ENCODE measurements around the gene CALCR.
A peak's percentile ranks its signal among the peaks of the same experiment; 100 is the strongest.

CALCR gene

GRCh38 chr7:93562106-93562505, 12.4 kb downstream of the CALCR start:
- H3K4me1 ChIP-seq (ENCODE audit: control insufficient read depth, insufficient read depth, low read length), result 0 out of 2 replicates have a peak, but pooled peaks cover 4% of the 10 kb centered on the region
- no peaks in the 10 kb centered on the region for H3K9me3 ChIP-seq (ENCODE audit: control insufficient read depth, insufficient read depth, low read depth, low read length)
- H3K27ac ChIP-seq (ENCODE audit: extremely low read depth, low read depth, low read length), result no peak overlapping the region
- no peak overlapping the region for H3K4me3 ChIP-seq (ENCODE audit: low read depth, low read length)
- H3K36me3 ChIP-seq (ENCODE audit: control insufficient read depth in 2 of 2, insufficient read depth in 1 of 2, low read length in 2 of 2), result no peaks in the 10 kb centered on the region
- POLR2A ChIA-PET, result no interaction called here
- TF ChIP-seq ZNF513 (tag by site-specific recombination; IDR thresholded peaks at IDR 0.05) (no peak), ZNF510 (tag by site-specific recombination; IDR thresholded peaks at IDR 0.05; ENCODE audit: insufficient replicate concordance) (no peak)
- CTCF ChIA-PET, result interaction anchor here (1.2 kb wide), 2 partner anchors 12 to 317 kb away, joined by 3 to 4 read pairs; no protein-coding TSS in a partner anchor

GRCh38 chr7:93559639-93560491, 14.7 kb downstream of the CALCR start:
- no peak overlapping the region for H3K4me3 ChIP-seq (ENCODE audit: low read depth, low read length)
- no peak overlapping the region for H3K27ac ChIP-seq (ENCODE audit: extremely low read depth, low read depth, low read length)
- H3K4me1 ChIP-seq (ENCODE audit: control insufficient read depth, insufficient read depth, low read length), result 0 out of 2 replicates have a peak, but pooled peaks cover 4% of the 10 kb centered on the region
- H3K9me3 ChIP-seq (ENCODE audit: control insufficient read depth, insufficient read depth, low read depth, low read length), result no peaks in the 10 kb centered on the region
- CTCF ChIA-PET, result interaction anchor here (0.6 to 1.8 kb wide), 3 partner anchors 9 to 70 kb away, joined by 4 to 8 read pairs (median 5); no protein-coding TSS in a partner anchor
- H3K36me3 ChIP-seq (ENCODE audit: control insufficient read depth in 2 of 2, insufficient read depth in 1 of 2, low read length in 2 of 2), result no peaks in the 10 kb centered on the region
- POLR2A ChIA-PET, result no interaction called here
- TF ChIP-seq REST (tag by site-specific recombination; IDR thresholded peaks at IDR 0.05) (no peak), ZNF629 (tag by site-specific recombination; IDR thresholded peaks at IDR 0.05) (0 out of 2 replicates have a peak, but pooled peaks have one; percentile 14), ZNF555 (tag by site-specific recombination; conservative IDR thresholded peaks at IDR 0.05) (no peak), ZNF114 (tag by site-specific recombination; IDR thresholded peaks at IDR 0.05) (no peak), GLIS1 (tag by site-specific recombination; IDR thresholded peaks at IDR 0.05) (no peak), ZNF645 (tag by site-specific recombination; IDR thresholded peaks at IDR 0.05) (no peak), ZNF211 (tag by site-specific recombination; IDR thresholded peaks at IDR 0.05; ENCODE audit: low read depth) (no peak), TSHZ1 (tag by site-specific recombination; IDR thresholded peaks at IDR 0.05; ENCODE audit: borderline replicate concordance) (no peak), ATF2 (tag by site-specific recombination; IDR thresholded peaks at IDR 0.05; ENCODE audit: low read depth) (peak; percentile 81), KLF17 (tag by site-specific recombination; IDR thresholded peaks at IDR 0.05) (no peak), KLF16 (tag by site-specific recombination; IDR thresholded peaks at IDR 0.05) (no peak), KLF8 (tag by site-specific recombination; IDR thresholded peaks at IDR 0.05) (no peak), BCL6B (tag by site-specific recombination; IDR thresholded peaks at IDR 0.05) (no peak)

Measured in HEK293 (cell line).